Skin epidermis (tissue), 12 donors: ENCODE data around the gene RAB11FIP3.
"Not testable (repeated sequence)": the region's sequence is repeated elsewhere in the genome, so short reads cannot be mapped to it uniquely, and the experiment has no call there.

Experiments used
- H3K27ac ChIP-seq, 21 experiments: fragments of 200-600 bp; sonication (generic) in 11 of 21; one replicate each; pipeline ENCODE4 v1.5.0; 2020; ENCODE audit warnings: mild to moderate bottlenecking in 3 of 21, inconsistent platforms in 2 of 21, moderate library complexity in 2 of 21
- H3K4me3 ChIP-seq, 7 experiments: fragments of 200-600 bp; sonication (generic) in 2 of 7; one replicate each; pipeline ENCODE4 v1.5.0; 2020; ENCODE audit warnings: inconsistent platforms in 2 of 7, mild to moderate bottlenecking in 2 of 7, moderate library complexity in 1 of 7

Gene RAB11FIP3, protein sequence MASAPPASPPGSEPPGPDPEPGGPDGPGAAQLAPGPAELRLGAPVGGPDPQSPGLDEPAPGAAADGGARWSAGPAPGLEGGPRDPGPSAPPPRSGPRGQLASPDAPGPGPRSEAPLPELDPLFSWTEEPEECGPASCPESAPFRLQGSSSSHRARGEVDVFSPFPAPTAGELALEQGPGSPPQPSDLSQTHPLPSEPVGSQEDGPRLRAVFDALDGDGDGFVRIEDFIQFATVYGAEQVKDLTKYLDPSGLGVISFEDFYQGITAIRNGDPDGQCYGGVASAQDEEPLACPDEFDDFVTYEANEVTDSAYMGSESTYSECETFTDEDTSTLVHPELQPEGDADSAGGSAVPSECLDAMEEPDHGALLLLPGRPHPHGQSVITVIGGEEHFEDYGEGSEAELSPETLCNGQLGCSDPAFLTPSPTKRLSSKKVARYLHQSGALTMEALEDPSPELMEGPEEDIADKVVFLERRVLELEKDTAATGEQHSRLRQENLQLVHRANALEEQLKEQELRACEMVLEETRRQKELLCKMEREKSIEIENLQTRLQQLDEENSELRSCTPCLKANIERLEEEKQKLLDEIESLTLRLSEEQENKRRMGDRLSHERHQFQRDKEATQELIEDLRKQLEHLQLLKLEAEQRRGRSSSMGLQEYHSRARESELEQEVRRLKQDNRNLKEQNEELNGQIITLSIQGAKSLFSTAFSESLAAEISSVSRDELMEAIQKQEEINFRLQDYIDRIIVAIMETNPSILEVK

DNA sequence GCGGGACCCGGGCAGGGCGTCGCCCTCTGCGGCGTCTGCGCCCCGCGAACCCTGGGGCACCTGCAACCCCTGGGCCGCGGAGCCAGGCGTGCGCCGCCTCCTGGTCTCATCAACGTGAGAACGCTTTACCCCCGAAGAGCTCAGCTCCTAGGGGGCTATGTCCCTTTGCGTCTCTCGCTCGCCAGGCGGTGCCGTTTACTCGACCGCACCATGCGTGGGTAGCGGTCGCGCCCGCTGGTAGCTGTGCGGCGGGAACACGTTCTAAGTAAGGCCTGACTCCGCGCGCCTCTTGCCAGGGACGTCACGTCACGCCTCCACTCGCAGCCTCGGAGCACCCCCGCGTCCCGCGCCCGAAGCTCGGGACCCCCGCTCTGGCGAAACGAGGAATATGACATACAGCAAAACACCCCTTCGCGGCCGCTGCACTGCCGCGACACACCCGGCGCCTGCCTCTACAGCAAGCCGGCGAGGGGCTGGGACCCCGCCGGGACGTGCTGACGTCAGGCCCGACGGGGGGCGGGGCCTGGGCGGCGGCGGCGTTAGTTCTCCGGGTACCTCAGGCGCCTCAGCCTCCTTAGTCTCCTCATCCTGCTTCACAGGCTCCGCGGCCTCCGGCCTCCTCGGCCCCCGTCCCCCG is at the start of gene RAB11FIP3:
Gene RAB11FIP3 (plus strand): TSS at position 568 of the 637 bp plus-strand sequence. CDS start 358 bp downstream, outside the sequence.
- peak within 1 kb of the TSS; percentile 39 to 66 (median 54) for H3K4me3 ChIP-seq
- H3K27ac ChIP-seq, result peak within 1 kb of the TSS in 20 of 21 experiments; percentile 24 to 98 (median 80)

DNA sequence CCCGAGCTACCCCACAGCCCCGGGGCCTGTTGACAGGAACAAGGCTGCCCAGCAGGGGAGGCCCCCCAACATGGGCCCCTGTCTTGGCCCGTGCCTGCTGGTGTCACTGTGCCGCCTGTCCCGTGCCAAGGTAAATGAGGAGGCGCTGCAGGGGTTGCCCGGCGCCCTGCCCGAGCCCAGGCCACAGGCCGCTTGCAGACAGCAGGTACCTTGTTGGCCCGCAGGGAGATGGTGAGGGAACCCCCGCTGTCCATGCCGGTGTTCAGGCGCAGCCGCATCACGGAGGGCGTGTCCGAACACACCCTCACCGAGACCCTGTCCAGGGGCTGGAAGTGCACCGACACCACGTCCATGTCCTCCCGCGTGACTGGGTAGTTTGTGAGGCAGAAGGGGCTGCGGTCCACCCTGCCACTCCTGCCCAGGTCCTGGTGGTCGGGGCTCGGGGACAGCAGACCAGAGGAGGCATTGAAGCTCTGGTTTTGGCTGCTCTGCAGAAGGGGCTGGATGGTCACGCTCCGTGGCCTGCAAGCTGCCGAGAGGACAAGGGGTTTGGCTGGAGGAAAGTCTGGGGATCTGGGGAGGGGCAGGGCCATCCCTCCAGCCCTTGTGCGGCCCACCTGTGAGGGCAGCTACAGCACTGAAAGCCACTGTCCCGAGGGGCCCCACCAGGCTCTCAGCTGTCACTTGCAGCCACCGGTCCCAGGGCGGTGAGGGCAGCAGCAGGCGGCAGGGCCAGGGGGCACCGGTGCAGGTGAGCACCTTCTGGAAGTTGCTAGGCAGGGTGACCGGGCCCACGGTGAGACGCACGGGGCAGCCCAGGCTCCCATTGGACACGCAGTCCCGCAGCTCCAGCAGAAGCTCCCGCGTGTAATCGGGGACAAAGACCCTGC is 49.3 kb upstream of the RAB11FIP3 start:
- H3K27ac ChIP-seq, result no peak overlapping the region

DNA sequence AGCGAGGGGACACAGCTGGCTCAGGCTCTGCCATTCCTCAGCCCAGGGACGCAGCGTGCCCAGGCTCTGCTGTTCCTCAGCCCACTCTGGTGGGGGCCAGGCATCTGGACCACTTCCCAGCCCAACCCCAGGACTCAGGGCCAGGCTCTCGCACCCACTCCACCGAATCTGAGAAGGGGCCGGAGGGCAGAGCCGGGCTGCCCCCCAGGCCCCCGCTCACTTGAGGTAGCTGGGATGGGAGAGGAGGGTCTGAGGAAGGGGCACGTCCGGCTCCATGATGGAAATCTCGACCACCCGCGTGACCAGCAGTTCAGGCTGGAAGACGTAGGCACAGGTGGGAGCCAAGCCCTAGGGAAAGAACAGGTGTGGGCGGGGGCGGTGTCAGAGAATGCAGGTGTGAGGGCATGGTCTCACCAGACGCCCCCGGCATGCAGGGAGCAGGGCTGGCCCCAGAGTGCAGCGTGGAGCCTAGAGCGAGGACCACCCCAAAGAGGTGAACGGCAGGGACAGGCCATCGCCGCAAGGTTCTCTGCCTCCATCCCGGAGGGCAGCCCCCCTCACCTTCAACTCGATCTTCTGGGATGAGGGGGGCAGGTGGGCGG is 48.5 kb upstream of the RAB11FIP3 start:
- no peak overlapping the region for H3K27ac ChIP-seq
- no peak overlapping the region for H3K4me3 ChIP-seq

More for the DNA sequence above, 49.3 kb upstream of the RAB11FIP3 start:
- H3K4me3 ChIP-seq, result no peak overlapping the region

DNA sequence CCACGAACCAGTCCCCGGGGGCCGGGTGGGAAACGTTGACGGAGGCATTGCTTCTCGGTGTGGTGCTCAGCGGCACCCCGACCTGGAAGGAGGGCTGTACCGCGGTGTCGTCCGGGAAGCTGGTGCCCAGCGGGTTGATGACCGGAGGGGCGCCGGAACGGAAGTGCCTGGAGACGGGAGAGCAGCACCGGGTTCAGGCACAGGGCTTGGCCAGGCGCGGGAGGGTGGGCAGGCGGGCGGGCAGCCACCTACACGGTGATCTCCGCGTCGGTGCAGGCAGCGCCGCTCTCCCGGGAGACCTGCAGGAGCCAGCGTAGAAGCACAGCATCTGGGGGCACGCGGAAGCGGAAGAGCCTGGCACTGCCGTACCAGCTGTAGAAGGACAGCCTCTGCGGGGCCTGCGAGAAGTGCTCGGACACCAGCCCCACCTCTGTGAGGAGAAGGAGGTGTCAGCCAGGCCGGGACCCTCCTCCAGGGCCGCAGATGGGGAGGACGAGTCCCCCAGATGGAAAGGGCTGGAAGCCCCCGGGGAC is 48.0 kb upstream of the RAB11FIP3 start:
- Histone ChIP-seq H3K27ac (no peak overlapping the region), H3K4me3 (no peak overlapping the region)

DNA sequence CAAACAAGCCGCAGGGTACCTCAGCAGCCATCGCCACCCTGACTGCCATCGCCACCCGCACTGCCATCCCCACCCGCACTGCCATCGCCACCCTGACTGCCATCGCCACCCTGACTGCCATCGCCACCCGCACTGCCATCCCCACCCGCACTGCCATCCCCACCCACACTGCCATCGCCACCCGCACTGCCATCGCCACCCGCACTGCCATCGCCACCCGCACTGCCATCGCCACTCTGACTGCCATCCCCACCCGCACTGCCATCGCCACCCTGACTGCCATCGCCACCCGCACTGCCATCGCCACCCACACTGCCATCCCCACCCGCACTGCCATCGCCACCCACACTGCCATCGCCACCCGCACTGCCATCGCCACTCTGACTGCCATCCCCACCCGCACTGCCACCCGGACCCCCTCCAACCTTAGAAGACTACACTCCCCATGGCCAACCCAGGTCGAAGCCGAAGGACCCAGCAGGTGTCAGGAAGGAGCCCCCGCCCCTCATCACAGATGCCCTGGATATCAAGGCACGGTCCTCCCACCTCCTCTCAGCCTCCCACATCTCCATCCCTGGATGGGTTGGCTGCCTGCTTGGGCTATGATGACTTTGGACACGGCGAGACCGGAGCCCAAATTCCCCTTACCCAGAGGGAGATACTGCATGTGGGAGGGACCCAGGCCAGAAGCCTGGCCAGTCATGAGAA is 47.2 kb upstream of the RAB11FIP3 start:
- H3K27ac ChIP-seq, H3K4me3 ChIP-seq: not testable (repeated sequence)

DNA sequence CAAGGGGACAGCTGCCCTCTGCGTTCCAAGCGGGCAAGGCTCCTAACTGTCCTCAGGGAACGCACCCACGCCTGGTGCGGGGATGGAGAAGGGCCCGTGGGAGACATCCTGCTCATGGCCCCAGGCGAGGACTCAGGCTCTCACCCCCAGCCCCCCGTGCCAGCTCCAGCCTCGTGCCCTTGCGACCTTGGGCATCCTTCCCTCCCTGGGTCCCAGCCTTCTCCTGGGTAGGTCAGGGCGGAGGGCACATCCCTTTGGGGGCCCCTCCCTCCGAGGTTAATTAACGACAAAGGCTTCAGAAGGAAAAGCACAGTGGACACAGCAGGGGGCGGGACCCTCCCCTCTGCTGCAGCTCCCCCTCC is 46.6 kb upstream of the RAB11FIP3 start:
- H3K27ac ChIP-seq, result no peak overlapping the region

DNA sequence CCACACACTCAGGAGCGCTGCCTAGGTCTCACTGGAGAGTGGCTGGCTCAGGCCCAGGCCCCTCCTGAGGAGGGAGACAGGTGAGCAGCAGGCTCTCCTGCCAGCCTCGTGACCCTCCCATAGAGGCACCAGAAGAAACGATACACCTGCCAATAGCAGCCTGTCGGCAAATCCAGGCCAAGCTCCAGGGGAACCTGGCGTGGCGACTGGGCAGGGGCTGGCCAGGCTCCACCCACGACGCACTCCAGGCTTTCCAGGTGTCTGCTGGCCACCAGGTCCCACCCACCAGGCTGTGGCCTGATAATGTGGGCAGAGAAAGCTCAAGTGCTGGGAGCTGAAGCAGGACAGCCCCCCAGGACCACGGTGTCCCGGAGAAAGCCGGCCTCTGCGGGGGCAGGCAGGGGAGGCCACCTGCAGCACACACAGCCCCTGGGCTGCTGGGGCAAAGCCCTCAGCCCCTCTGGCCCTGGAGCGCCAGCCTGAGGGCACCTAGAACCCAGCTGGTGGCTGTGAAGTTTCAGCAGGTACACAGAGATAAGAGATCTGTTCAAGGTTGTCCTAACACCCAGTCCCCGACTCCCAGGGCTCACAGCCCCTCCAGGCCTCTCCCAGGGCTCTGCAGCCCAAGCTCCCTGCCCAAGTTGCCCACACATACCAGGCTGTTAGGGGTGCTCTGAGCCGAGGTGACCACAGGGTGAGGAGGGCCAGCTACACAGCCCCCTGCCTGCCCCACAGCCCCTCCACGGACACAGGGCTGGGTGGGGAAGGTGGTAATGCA is 46.1 kb upstream of the RAB11FIP3 start:
- peak overlapping the region in 4 of 21 experiments; percentile 12 to 44 (median 18) for H3K27ac ChIP-seq
- H3K4me3 ChIP-seq, result no peak overlapping the region

More for the DNA sequence above, 46.6 kb upstream of the RAB11FIP3 start:
- H3K4me3 ChIP-seq, result no peak overlapping the region

DNA sequence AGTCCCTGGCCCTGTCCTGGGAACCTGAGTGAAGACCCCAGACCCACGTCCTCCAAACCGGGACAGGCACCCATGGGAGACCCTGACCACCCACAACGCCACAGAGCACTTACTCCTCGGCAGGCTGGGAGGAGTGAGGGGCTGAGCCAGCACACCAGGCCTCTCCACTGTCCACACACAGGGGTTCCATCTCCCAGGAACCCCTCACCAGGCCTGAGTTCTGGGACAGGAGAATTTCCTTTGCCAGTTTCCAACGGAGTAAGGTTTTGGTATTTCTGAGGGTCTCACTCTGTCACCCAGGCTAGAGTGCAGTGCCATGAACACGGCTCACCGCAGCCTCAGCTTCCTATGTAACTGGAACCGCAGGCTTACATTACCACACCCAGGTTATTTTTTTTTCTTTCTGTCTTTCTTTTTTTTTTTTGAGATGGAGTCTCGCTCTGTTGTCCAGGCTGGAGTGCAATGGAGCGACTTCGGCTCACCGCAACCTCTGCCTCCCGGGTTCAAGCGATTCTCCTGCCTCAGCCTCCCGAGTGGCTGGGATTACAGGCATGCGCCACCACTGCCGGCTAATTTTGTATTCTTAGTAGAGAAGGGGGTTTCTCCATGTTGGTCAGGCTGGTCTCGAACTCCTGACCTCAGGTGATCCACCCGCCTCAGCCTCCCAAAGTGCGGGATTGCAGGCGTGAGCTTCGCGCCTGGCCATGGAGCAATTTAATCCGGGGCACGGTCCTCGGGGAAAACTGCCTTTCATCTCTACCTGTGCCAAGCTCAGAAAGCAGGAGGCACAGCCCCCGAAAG is 45.3 kb upstream of the RAB11FIP3 start:
- peak overlapping the region in 9 of 21 experiments; percentile 12 to 91 (median 85) for H3K27ac ChIP-seq
- H3K4me3 ChIP-seq, result peak overlapping the region in 4 of 7 experiments; percentile 64 to 90 (median 82)

DNA sequence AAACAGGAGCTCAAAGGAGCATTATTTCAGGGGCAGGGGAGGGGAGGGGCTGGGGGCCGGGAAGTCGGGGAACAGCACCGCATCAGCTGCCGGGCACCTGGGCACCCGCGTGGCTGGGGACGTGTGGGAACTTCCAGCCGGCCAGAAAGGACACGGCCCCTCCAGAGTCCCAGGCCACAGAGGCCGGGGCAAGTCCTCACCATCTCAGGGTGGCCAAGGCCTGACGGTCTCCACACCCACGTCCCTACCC is 44.8 kb upstream of the RAB11FIP3 start:
- Histone ChIP-seq H3K4me3 (peak overlapping the region; percentile 51 to 90 (median 73)), H3K27ac (peak overlapping the region in 17 of 21 experiments; percentile 60 to 91 (median 77))

DNA sequence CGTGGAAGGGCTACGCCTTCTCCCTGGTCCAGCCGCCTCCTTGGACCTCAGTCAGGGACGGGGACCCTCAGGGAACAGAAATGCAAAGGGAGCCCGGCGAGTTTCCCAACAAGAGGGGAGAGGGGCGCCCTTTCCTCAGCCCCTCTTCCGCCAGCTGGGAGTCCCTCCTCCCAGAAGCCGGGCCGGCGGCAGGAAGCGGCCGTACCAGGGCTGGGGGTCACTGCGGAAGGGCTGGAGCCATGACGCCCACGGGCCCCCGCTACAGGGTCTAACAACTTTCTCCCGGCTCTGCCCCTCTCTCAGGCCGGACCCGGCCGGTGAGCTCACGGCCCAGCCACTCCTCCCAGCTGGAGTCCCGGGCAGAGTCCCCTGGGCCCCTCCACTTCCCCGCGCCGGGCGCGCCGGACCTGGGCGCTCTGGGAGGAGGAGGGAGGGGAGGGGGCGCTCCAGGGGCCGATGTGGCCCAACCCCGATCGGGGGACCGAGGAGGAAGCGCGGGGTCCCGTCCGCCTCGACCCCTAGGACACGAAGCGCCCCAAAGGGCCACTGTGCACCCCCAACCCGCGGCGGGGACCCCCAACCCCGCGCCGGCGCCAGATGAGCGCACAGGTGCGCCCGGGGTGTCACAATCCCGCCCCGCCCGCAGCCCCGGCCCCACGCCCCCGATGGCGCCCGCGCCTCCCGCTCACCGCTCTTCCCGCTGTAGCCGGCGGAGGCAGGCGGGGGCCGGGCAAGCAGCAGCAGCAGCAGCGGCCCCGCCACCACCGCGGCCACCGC is 44.2 kb upstream of the RAB11FIP3 start:
- peak overlapping the region; percentile 51 to 90 (median 73) for H3K4me3 ChIP-seq
- H3K27ac ChIP-seq, result peak overlapping the region in 20 of 21 experiments; percentile 12 to 91 (median 76)

DNA sequence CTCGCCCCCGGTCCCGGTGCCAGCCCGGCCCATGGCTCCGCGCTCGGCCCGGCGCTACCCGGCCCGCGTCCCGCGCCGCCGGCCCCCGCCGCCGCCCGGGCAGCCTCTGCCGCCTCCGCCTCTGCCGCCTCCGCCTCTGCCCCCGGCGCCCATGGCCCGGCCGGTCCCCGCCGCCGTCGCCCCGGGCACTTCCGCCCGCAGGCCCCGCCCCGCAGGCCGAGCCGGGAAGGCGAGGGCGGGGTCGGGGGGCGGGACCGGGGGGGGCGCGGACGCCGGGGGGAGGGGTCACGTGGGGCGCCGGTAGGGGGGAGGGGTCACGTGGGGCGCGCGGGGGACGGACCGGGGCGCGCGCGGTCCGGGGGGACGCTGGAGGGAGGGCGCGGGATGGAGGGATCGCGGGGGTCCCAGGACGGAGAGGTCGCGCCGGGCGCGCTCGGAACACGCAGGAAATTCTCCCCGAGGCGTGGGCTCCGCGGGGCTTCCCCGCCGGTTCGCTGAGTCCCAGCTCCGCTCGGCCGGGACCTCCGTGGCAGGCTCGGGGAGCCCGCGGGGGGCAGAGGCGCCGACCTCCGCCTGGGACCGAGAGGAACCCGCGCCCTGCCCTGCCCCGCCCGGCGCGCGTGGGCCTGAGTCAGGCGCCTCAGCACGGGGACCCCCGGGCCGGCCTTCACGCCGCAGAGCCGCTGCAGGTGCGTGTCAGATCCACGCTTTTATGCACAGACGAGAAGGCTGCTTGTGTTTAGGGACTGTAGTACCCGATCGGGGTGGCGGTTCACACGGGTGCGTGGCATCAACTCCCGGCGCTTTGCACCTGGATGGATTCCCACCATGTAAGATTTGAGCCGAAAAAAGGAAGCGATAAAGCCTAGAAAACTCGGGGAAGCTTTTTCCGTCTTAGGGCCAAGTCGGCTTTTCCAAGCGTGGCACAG is 43.4 kb upstream of the RAB11FIP3 start, which contains the start of gene PGAP6:
Gene PGAP6 (minus strand): TSS at position 190 of the 929 bp plus-strand sequence. CDS start 157 bp downstream, at position 33.
- H3K27ac ChIP-seq, result peak within 1 kb of the TSS in 20 of 21 experiments; percentile 47 to 93 (median 84)
- H3K4me3 ChIP-seq, result peak within 1 kb of the TSS; percentile 59 to 93 (median 84)

DNA sequence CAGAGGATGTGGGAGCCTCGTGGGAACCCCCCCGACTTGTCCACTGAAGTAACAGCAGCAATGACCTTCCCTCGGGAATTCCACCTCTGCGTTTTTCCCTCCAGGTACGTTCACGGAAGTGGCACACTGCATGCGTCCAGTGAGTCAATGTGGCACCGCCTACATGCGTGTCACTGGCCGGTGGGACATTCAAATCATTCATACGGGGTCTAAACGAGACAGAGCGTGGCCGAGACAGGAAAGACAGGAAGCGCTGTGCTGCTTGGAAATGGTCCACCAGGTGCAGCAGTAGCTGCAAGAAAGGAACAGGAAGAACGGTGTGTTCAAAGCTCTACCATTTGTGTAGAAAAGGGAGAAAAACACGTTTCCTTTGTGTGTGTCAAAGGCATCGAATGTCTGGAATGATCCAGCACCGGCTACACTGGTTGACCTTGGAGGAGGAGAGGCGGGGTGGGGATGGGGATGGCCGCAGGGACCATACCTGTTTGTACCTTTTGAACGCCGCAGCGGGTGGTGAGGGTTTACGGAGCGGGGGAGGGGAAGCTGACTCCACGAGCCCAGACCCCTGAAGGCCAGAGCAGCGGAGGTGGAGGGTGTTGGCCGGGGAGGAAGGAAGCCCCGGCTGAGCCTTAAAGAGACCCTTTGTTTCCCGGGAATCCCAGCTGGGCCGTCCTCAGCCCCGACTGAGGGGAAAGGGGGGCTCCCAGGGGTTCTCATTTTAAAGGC is 42.0 kb upstream of the RAB11FIP3 start:
- peak overlapping the region in 15 of 21 experiments; percentile 0 to 93 (median 41) for H3K27ac ChIP-seq
- peak overlapping the region; percentile 8 to 93 (median 84) for H3K4me3 ChIP-seq

DNA sequence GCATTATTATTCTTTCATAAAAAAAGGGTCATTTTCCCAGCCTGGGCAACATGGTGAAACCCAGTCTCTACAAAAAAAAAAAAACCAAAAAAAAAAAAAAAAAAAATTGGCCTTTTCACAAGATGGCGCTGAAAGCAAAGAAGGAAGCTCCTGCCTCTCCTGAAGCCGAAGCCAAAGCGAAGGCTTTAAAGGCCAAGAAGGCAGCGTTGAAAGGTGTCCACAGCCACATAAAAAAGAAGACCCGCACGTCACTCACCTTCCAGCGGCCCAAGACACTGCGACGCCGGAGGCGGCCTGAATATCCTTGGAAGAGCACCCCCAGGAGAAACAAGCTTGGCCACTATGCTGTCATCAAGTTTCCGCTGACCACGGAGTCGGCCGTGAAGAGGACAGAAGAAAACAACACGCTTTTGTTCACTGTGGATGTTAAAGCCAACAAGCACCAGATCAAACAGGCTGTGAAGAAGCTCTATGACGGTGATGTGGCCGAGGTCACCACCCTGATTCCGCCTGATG is 38.8 kb upstream of the RAB11FIP3 start:
- H3K27ac ChIP-seq, result no peak overlapping the region
- H3K4me3 ChIP-seq, result no peak overlapping the region
